HEK293 (cell line): ENCODE measurements around the gene ANGEL2.

Experiments
- GLIS1 ChIP-seq: fragments of 450-650 bp; formaldehyde crosslinking; IDR thresholded peaks from 2 replicates; pipeline ENCODE4 v1.5.1; 2016; ENCODE audit warnings: missing biosample characterization, missing genetic modification characterization
- INSM2 ChIP-seq: fragments of 450-650 bp; formaldehyde crosslinking; IDR thresholded peaks from 2 replicates; pipeline ENCODE4 v1.5.1; 2016; ENCODE audit warnings: missing biosample characterization, missing genetic modification characterization
- PRDM6 ChIP-seq: fragments of 450-650 bp; formaldehyde crosslinking; IDR thresholded peaks from 2 replicates; pipeline ENCODE4 v1.5.1; 2017; ENCODE audit warnings: missing biosample characterization, missing genetic modification characterization
- SP2 ChIP-seq: fragments of 450-650 bp; formaldehyde crosslinking; IDR thresholded peaks from 2 replicates; pipeline ENCODE4 v1.5.1; 2016; ENCODE audit warnings: missing biosample characterization, missing genetic modification characterization
- WT1 ChIP-seq: fragments of 450-650 bp; formaldehyde crosslinking; IDR thresholded peaks from 2 replicates; pipeline ENCODE4 v1.5.1; 2016; ENCODE audit warnings: missing biosample characterization, missing genetic modification characterization
- ZNF16 ChIP-seq: fragments of 450-650 bp; formaldehyde crosslinking; IDR thresholded peaks from 2 replicates; pipeline ENCODE4 v1.5.1; 2016; ENCODE audit warnings: low read depth, missing biosample characterization, missing genetic modification characterization
- ZNF26 ChIP-seq: fragments of 450-650 bp; formaldehyde crosslinking; IDR thresholded peaks from 2 replicates; pipeline ENCODE4 v1.5.1; 2016; ENCODE audit warnings: missing biosample characterization, missing genetic modification characterization
- ZNF571 ChIP-seq: fragments of 450-650 bp; formaldehyde crosslinking; IDR thresholded peaks from 2 replicates; pipeline ENCODE4 v1.5.0; 2017; ENCODE audit warnings: missing biosample characterization, missing genetic modification characterization
- ZNF670 ChIP-seq: fragments of 450-650 bp; formaldehyde crosslinking; IDR thresholded peaks from 2 replicates; pipeline ENCODE4 v1.5.1; 2016; ENCODE audit warnings: missing biosample characterization, missing genetic modification characterization, low read depth
- ZNF837 ChIP-seq: fragments of 450-650 bp; formaldehyde crosslinking; IDR thresholded peaks from 2 replicates; pipeline ENCODE4 v1.5.1; 2016; ENCODE audit warnings: missing biosample characterization, missing genetic modification characterization
- TF ChIP-seq, protein P1 (sequence below): fragments of 450-650 bp; formaldehyde crosslinking; conservative IDR thresholded peaks from 2 replicates; pipeline ENCODE4 v1.5.1; 2016; ENCODE audit warnings: low read depth, missing biosample characterization, missing genetic modification characterization

ANGEL2 gene

GRCh38 chr1:212942679-212943392, 72.8 kb downstream of the ANGEL2 start (continued):
- TF ChIP-seq, protein P1, sequence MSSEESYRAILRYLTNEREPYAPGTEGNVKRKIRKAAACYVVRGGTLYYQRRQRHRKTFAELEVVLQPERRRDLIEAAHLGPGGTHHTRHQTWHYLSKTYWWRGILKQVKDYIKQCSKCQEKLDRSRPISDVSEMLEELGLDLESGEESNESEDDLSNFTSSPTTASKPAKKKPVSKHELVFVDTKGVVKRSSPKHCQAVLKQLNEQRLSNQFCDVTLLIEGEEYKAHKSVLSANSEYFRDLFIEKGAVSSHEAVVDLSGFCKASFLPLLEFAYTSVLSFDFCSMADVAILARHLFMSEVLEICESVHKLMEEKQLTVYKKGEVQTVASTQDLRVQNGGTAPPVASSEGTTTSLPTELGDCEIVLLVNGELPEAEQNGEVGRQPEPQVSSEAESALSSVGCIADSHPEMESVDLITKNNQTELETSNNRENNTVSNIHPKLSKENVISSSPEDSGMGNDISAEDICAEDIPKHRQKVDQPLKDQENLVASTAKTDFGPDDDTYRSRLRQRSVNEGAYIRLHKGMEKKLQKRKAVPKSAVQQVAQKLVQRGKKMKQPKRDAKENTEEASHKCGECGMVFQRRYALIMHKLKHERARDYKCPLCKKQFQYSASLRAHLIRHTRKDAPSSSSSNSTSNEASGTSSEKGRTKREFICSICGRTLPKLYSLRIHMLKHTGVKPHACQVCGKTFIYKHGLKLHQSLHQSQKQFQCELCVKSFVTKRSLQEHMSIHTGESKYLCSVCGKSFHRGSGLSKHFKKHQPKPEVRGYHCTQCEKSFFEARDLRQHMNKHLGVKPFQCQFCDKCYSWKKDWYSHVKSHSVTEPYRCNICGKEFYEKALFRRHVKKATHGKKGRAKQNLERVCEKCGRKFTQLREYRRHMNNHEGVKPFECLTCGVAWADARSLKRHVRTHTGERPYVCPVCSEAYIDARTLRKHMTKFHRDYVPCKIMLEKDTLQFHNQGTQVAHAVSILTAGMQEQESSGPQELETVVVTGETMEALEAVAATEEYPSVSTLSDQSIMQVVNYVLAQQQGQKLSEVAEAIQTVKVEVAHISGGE (tag by site-specific recombination) = no peak
- TF ChIP-seq WT1 (tag by site-specific recombination) (no peak), ZNF837 (tag by site-specific recombination) (no peak), PRDM6 (tag by site-specific recombination) (no peak), ZNF670 (tag by site-specific recombination) (no peak), SP2 (tag by site-specific recombination) (no peak), ZNF26 (no peak), GLIS1 (no peak), INSM2 (no peak), ZNF16 (tag by site-specific recombination) (no peak), ZNF571 (tag by site-specific recombination) (no peak)
